H1 (cell line): ENCODE measurements around the gene CDH11. TPM values are rescaled to one million over a fixed set of nuclear protein-coding genes. Genes with fewer than 3 reads are reported as not detected.

Experiments used
- CTCF ChIA-PET: fragments of 300-600 bp; sonication (Branson Sonifier 250); formaldehyde crosslinking; loops from one replicate; lab custom pipeline; 2021; ENCODE audit not compliant: partially characterized antibody; lab: Charles Lee
- POLR2A ChIA-PET: fragments of 300-600 bp; sonication (Branson Sonifier 250); formaldehyde crosslinking; loops from one replicate; lab custom pipeline; 2021; ENCODE audit warnings: inconsistent platforms; ENCODE audit not compliant: partially characterized antibody; lab: Charles Lee
- DNase-seq, 2 experiments: peaks; one replicate each; pipeline versions ENCODE4 v3.0.0 to v3.0.0-alpha.2; 2010 to 2022; ENCODE audit warnings: low spot score in 2 of 2, low read depth in 1 of 2, mixed read lengths in 1 of 2
- FAIRE-seq: peaks from 2 replicates; lab custom pipeline; 2011; peaks lifted over from hg19 to GRCh38; lab: Jason Lieb, UNC
- H2AFZ ChIP-seq: 2 replicates; pipeline ENCODE4 v1.8.1; 2012; ENCODE audit warnings: low read length, inconsistent platforms
- H2AK5ac ChIP-seq: 2 replicates; pipeline ENCODE4 v1.6.1; 2013; ENCODE audit warnings: low read depth, low read length
- H2BK120ac ChIP-seq: replicated peaks from 2 replicates; pipeline ENCODE3; 2013; ENCODE audit warnings: low read depth, low read length, inconsistent platforms
- H2BK12ac ChIP-seq: 2 replicates; pipeline ENCODE4 v1.6.1; 2013; ENCODE audit warnings: low read depth, low read length
- H2BK15ac ChIP-seq: 2 replicates; pipeline ENCODE4 v1.6.1; 2013; ENCODE audit warnings: low read length
- H2BK20ac ChIP-seq: 2 replicates; pipeline ENCODE4 v1.6.1; 2013; ENCODE audit warnings: low read length
- H2BK5ac ChIP-seq: 2 replicates; pipeline ENCODE4 v1.6.1; 2013; ENCODE audit warnings: low read depth, low read length
- H3K14ac ChIP-seq: 2 replicates; pipeline ENCODE4 v1.6.1; 2013; ENCODE audit warnings: inconsistent platforms; ENCODE audit not compliant: insufficient read length
- H3K18ac ChIP-seq: 2 replicates; pipeline ENCODE4 v1.6.1; 2013; ENCODE audit warnings: low read length; ENCODE audit errors: extremely low read depth
- H3K23ac ChIP-seq: 2 replicates; pipeline ENCODE4 v1.6.1; 2013; ENCODE audit warnings: inconsistent platforms; ENCODE audit not compliant: insufficient read length
- H3K23me2 ChIP-seq: 2 replicates; pipeline ENCODE4 v1.6.1; 2013; ENCODE audit warnings: low read depth, low read length
- H3K27ac ChIP-seq: 2 replicates; pipeline ENCODE4 v1.6.1; 2011; ENCODE audit warnings: low read depth, low read length, inconsistent platforms
- H3K27me3 ChIP-seq, 4 experiments: replicated peaks in 1 of 4; 1 replicate in 1 of 4; 2 replicates in 3 of 4; pipeline versions ENCODE4 v1.6.1 to v1.8.1; 2011 to 2013; ENCODE audit warnings: low read length in 3 of 4, mild to moderate bottlenecking in 3 of 4, inconsistent platforms in 2 of 4, mixed read lengths in 2 of 4, moderate library complexity in 1 of 4; ENCODE audit not compliant: control insufficient read depth in 3 of 4, insufficient read depth in 3 of 4; ENCODE audit errors: extremely low read depth in 1 of 4
- H3K36me3 ChIP-seq, 4 experiments: 2 replicates each; pipeline versions ENCODE4 v1.6.1 to v1.8.1; 2011 to 2013; ENCODE audit warnings: mild to moderate bottlenecking in 4 of 4, low read length in 3 of 4, moderate library complexity in 2 of 4, control low read depth in 1 of 4, inconsistent platforms in 1 of 4; ENCODE audit not compliant: insufficient read depth in 4 of 4, control insufficient read depth in 2 of 4
- H3K4ac ChIP-seq: replicated peaks from 2 replicates; pipeline ENCODE3; 2013; ENCODE audit warnings: low read length, low read depth, mixed read lengths, inconsistent platforms; ENCODE audit not compliant: insufficient read length
- H3K4me1 ChIP-seq, 4 experiments: replicated peaks in 1 of 4; 1 replicate in 1 of 4; 2 replicates in 3 of 4; pipeline versions ENCODE4 v1.6.1 to v1.8.1; 2011 to 2013; ENCODE audit warnings: low read length in 3 of 4, inconsistent platforms in 2 of 4, mixed read lengths in 1 of 4; ENCODE audit not compliant: insufficient read depth in 4 of 4, control insufficient read depth in 3 of 4
- H3K4me2 ChIP-seq, 2 experiments: 2 replicates each; pipeline versions ENCODE4 v1.6.1 to v1.8.1; 2011 to 2013; ENCODE audit warnings: low read depth in 2 of 2, low read length in 2 of 2, control low read depth in 1 of 2, inconsistent platforms in 1 of 2, mild to moderate bottlenecking in 1 of 2; ENCODE audit not compliant: insufficient read depth in 1 of 2
- H3K4me3 ChIP-seq, 4 experiments: fragments of 200-600, 300-600 bp in 1 of 4; sonication (generic), shearing (Covaris generic), sonication (Bioruptor Twin) in 1 of 4; 2 replicates each; pipeline versions ENCODE4 v1.5.1 to v1.8.1; 2011 to 2016; ENCODE audit warnings: low read length in 4 of 4, low read depth in 3 of 4, control low read depth in 2 of 4, inconsistent platforms in 2 of 4, mild to moderate bottlenecking in 2 of 4, mixed read lengths in 1 of 4, moderate library complexity in 1 of 4; ENCODE audit not compliant: insufficient read depth in 2 of 4; ENCODE audit errors: extremely low read depth in 1 of 4
- H3K56ac ChIP-seq: replicated peaks from 2 replicates; pipeline ENCODE3; 2013; ENCODE audit warnings: low read depth, mild to moderate bottlenecking, mixed read lengths, low read length, inconsistent platforms; ENCODE audit not compliant: insufficient read length
- H3K79me1 ChIP-seq: 2 replicates; pipeline ENCODE4 v1.6.1; 2013; ENCODE audit warnings: low read depth, low read length, control low read depth
- H3K79me2 ChIP-seq, 2 experiments: 2 replicates each; pipeline versions ENCODE4 v1.6.1 to v1.8.1; 2012 to 2013; ENCODE audit warnings: low read length in 2 of 2, mild to moderate bottlenecking in 2 of 2, inconsistent platforms in 1 of 2; ENCODE audit not compliant: insufficient read depth in 2 of 2, control insufficient read depth in 1 of 2
- H3K9ac ChIP-seq, 4 experiments: replicated peaks in 1 of 4; 1 replicate in 1 of 4; 2 replicates in 3 of 4; pipeline versions ENCODE4 v1.6.1 to v1.8.1; 2011 to 2013; ENCODE audit warnings: low read depth in 3 of 4, low read length in 3 of 4, control low read depth in 2 of 4, mild to moderate bottlenecking in 2 of 4, moderate library complexity in 2 of 4, inconsistent platforms in 1 of 4; ENCODE audit errors: extremely low read depth in 1 of 4
- H3K9me3 ChIP-seq, 2 experiments: 2 replicates each; pipeline versions ENCODE4 v1.6.1 to v1.8.1; 2012 to 2013; ENCODE audit warnings: mild to moderate bottlenecking in 2 of 2, moderate library complexity in 2 of 2, control low read depth in 1 of 2, inconsistent platforms in 1 of 2, low read depth in 1 of 2, low read length in 1 of 2, mixed read lengths in 1 of 2; ENCODE audit not compliant: insufficient read depth in 2 of 2
- H4K20me1 ChIP-seq, 2 experiments: replicated peaks in 1 of 2; 2 replicates each; pipeline versions ENCODE3 to v1.8.1; 2011 to 2013; ENCODE audit warnings: inconsistent platforms in 2 of 2, low read length in 2 of 2, mild to moderate bottlenecking in 1 of 2; ENCODE audit not compliant: insufficient read depth in 2 of 2, control insufficient read depth in 1 of 2
- H4K5ac ChIP-seq: 2 replicates; pipeline ENCODE4 v1.6.1; 2013; ENCODE audit warnings: low read length, low read depth, mixed read lengths, inconsistent platforms; ENCODE audit not compliant: insufficient read length
- H4K8ac ChIP-seq: 2 replicates; pipeline ENCODE4 v1.8.0; 2013; ENCODE audit warnings: mild to moderate bottlenecking, moderate library complexity, low read length, inconsistent platforms; ENCODE audit not compliant: insufficient read depth; ENCODE audit errors: extremely low read depth
- H4K91ac ChIP-seq: replicated peaks from 2 replicates; pipeline ENCODE3; 2013; ENCODE audit warnings: low read length, mixed read lengths, inconsistent platforms; ENCODE audit not compliant: insufficient read length
- BACH1 ChIP-seq: IDR thresholded peaks from 2 replicates; pipeline ENCODE4 v1.6.1; 2012; ENCODE audit warnings: low read length, improper control_type of control experiment
- NRF1 ChIP-seq: IDR thresholded peaks from 2 replicates; pipeline ENCODE4 v1.6.1; 2011; ENCODE audit warnings: mild to moderate bottlenecking, low read depth, low read length, improper control_type of control experiment
- RNF2 ChIP-seq: fragments of 200-900, 300-1000 bp; sonication (generic); IDR thresholded peaks from 2 replicates; pipeline ENCODE4 v1.7.1; 2016; ENCODE audit warnings: borderline replicate concordance, low read depth, mild to moderate bottlenecking, antibody characterized with exemption, low read length; ENCODE audit not compliant: poor library complexity, severe bottlenecking; ENCODE audit errors: missing control alignments
- SIX5 ChIP-seq: IDR thresholded peaks from 2 replicates; pipeline ENCODE4 v1.6.1; 2011; ENCODE audit warnings: mild to moderate bottlenecking, low read depth, low read length
- polyA plus RNA-seq, 7 experiments: library from polyadenylated mRNA; depleted of rRNA in 3 of 7; stranded (reverse) in 5 of 7; unstranded in 2 of 7; fragments of >200 nt in 5 of 7; fragments of 200-250 nt in 2 of 7; gene quantifications; 1 replicate in 5 of 7; 2 replicates in 1 of 7; 4 replicates in 1 of 7; pipeline versions ENCODE4 v1.2.1 to v1.2.3, GENCODE V29; 2011 to 2013; ENCODE audit warnings: missing spikeins in 2 of 7, mixed read lengths in 2 of 7
- total RNA-seq: library from RNA; stranded (reverse); fragmentation: NEBNext Ultra II Directional; extraction: Animal tissue kit (Norgen Biotek cat#: 25700); gene quantifications from 2 replicates; pipeline ENCODE4 v1.2.1, GENCODE V29; 2021

CDH11 gene
- total and polyA plus RNA-seq, 2 of the 8 experiments (the other 6 are each of a cell fraction or from before 2014, with no cell fraction given), result 3.3 to 8.4 TPM

DNA sequence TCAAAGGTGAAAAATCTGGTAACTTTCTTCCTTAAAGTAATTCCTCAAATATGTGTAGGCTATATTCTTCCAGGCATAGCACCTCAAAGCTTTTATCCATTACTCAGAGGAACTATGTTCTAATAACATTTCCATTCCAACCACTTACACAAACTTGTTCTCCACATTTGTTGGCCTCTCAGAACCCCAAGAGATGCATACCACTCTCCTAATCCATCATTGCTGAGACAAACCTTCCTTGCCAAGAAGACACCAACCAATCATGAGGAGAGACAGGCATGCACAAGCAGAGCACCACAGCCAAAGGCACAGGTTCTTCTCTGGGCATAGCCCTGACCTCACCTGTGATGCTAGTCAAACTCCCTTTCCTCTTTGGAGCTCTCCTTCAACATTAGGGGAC lies 20.9 kb downstream of the CDH11 start:
- Histone ChIP-seq H2BK120ac (no peak overlapping the region), H2BK15ac (no peak overlapping the region), H3K79me1 (no peaks in the 10 kb centered on the region), H4K91ac (no peak overlapping the region), H3K36me3 (no peaks in the 10 kb centered on the region), H4K5ac (no peak overlapping the region), H2BK5ac (no peak overlapping the region), H3K14ac (no peak overlapping the region), H3K4ac (no peak overlapping the region), H3K23me2 (no peaks in the 10 kb centered on the region), H3K79me2 (no peaks in the 10 kb centered on the region), H4K20me1 (no peaks in the 10 kb centered on the region), H2AK5ac (no peak overlapping the region), H4K8ac (no peak overlapping the region), H3K23ac (no peak overlapping the region), H3K27me3 (no peaks in the 10 kb centered on the region), H2AFZ (no peak overlapping the region), H3K9me3 (no peaks in the 10 kb centered on the region), H3K4me1 (no peaks in the 10 kb centered on the region), H3K56ac (no peak overlapping the region), H2BK20ac (no peak overlapping the region), H3K27ac (no peak overlapping the region), H3K9ac (no peak overlapping the region), H2BK12ac (no peak overlapping the region), H3K4me2 (no peak overlapping the region), H3K18ac (no peak overlapping the region), H3K4me3 (no peak overlapping the region)
- TF ChIP-seq NRF1 (no peak), SIX5 (no peak), RNF2 (no peak), BACH1 (no peak)
- ChIA-PET POLR2A (no interaction called here), CTCF (interaction anchor here (0.6 kb wide), 2 partner anchors 370 to 1221 kb away, joined by 3 read pairs; no protein-coding TSS in a partner anchor)
- FAIRE-seq, result no peak
- no peak for DNase-seq
